ENCODE measurements around the gene LYSMD2.

Gene LYSMD2

GRCh38 chr15:51718746-51719145, 18.7 kb downstream of the LYSMD2 start:
- FAIRE-seq = no peak

GRCh38 chr15:51718219-51718618, 19.2 kb downstream of the LYSMD2 start:
- no peak for FAIRE-seq

GRCh38 chr15:51714911-51715310, 22.5 kb downstream of the LYSMD2 start:
- FAIRE-seq = no peak

- no peak for FAIRE-seq
Measured at GRCh38 chr15:51714162-51714561, 23.3 kb downstream of the LYSMD2 start.

GRCh38 chr15:51709031-51709430, 28.4 kb downstream of the LYSMD2 start:
- FAIRE-seq = no peak

GRCh38 chr15:51708013-51708412, 29.4 kb downstream of the LYSMD2 start:
- no peak for FAIRE-seq

- FAIRE-seq = no peak
Measured at GRCh38 chr15:51706926-51707608, 30.4 kb downstream of the LYSMD2 start.

GRCh38 chr15:51706291-51706690, 31.2 kb downstream of the LYSMD2 start:
- no peak for FAIRE-seq

- no peak for FAIRE-seq
Measured at GRCh38 chr15:51702710-51703109, 34.7 kb downstream of the LYSMD2 start.

GRCh38 chr15:51699373-51699772, 38.1 kb downstream of the LYSMD2 start:
- FAIRE-seq = no peak

- no peak for FAIRE-seq
Measured at GRCh38 chr15:51697163-51697562, 40.3 kb downstream of the LYSMD2 start.

GRCh38 chr15:51696566-51696965, 40.9 kb downstream of the LYSMD2 start:
- FAIRE-seq = no peak

- no peak for FAIRE-seq
Measured at GRCh38 chr15:51692154-51692553, 45.3 kb downstream of the LYSMD2 start.

GRCh38 chr15:51688863-51689262, 48.6 kb downstream of the LYSMD2 start:
- FAIRE-seq = no peak

- FAIRE-seq = no peak
Measured at GRCh38 chr15:51687565-51687964, 49.9 kb downstream of the LYSMD2 start.

- no peak for FAIRE-seq
Measured at GRCh38 chr15:51681303-51681963, 56.0 kb downstream of the LYSMD2 start, which contains the start of gene SCG3. Gene SCG3 (plus strand): TSS chr15:51681503. CDS start chr15:51681756, 253 bp downstream.

GRCh38 chr15:51680321-51680720, 57.1 kb downstream of the LYSMD2 start:
- FAIRE-seq = no peak

GRCh38 chr15:51678096-51678495, 59.4 kb downstream of the LYSMD2 start:
- no peak for FAIRE-seq

- no peak for FAIRE-seq
Measured at GRCh38 chr15:51677452-51677851, 60.0 kb downstream of the LYSMD2 start.

- FAIRE-seq = no peak
Measured at GRCh38 chr15:51677021-51677420, 60.4 kb downstream of the LYSMD2 start.

GRCh38 chr15:51675234-51675633, 62.2 kb downstream of the LYSMD2 start:
- FAIRE-seq = no peak
